NB4 (cell line): ENCODE data around the gene WDFY4.

Source experiments
- DNase-seq: peaks from one replicate; pipeline ENCODE4 v3.0.0; 2010; ENCODE audit warnings: low read depth
- H3K4me3 ChIP-seq: one replicate; pipeline ENCODE4 v1.5.1; 2011; ENCODE audit warnings: mild to moderate bottlenecking, low read depth, low read length, moderate library complexity
- MAX ChIP-seq: IDR thresholded peaks from 2 replicates; pipeline ENCODE4 v1.6.1; 2011; ENCODE audit warnings: low read depth, low read length
- MYC ChIP-seq: IDR thresholded peaks from 2 replicates; pipeline ENCODE4 v1.6.1; 2011; ENCODE audit warnings: low read depth, low read length
- POLR2A ChIP-seq: IDR thresholded peaks from 2 replicates; pipeline ENCODE4 v1.6.1; 2011; ENCODE audit warnings: mild to moderate bottlenecking; ENCODE audit not compliant: insufficient read length; ENCODE audit errors: extremely low read depth
- TF ChIP-seq, protein P1 (sequence below): IDR thresholded peaks from one replicate; pipeline ENCODE4 v1.5.1; 2012; ENCODE audit warnings: low read depth, low read length

The WDFY4 gene

DNA sequence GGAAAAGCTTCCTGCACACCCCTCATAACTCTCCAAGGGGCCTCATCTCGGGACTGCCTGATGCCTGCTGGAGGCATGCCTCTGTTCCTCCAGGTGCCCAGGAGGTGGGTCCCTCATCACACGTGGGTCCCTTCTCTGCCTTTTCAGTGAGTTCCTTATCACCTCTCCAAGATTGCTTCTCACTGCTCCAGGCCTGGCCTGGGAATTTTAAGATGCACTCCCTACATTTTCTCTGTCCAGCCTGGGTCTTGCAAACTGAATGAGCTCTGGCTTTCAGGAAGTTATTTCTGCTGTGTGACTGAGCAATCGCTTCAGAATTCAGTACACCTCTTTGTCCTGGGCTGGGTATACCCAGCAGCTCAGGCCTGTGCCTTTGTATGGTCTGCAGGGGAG, 211.1 kb downstream of the WDFY4 start:
- TF ChIP-seq MAX, result no peak
- no peak for TF ChIP-seq POLR2A
- TF ChIP-seq MYC, result no peak
- TF ChIP-seq, protein P1, sequence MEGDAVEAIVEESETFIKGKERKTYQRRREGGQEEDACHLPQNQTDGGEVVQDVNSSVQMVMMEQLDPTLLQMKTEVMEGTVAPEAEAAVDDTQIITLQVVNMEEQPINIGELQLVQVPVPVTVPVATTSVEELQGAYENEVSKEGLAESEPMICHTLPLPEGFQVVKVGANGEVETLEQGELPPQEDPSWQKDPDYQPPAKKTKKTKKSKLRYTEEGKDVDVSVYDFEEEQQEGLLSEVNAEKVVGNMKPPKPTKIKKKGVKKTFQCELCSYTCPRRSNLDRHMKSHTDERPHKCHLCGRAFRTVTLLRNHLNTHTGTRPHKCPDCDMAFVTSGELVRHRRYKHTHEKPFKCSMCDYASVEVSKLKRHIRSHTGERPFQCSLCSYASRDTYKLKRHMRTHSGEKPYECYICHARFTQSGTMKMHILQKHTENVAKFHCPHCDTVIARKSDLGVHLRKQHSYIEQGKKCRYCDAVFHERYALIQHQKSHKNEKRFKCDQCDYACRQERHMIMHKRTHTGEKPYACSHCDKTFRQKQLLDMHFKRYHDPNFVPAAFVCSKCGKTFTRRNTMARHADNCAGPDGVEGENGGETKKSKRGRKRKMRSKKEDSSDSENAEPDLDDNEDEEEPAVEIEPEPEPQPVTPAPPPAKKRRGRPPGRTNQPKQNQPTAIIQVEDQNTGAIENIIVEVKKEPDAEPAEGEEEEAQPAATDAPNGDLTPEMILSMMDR, result no peak
- no peak overlapping the region for H3K4me3 ChIP-seq
- no peak for DNase-seq

- DNase-seq, result no peak
- TF ChIP-seq POLR2A, result no peak
- TF ChIP-seq, protein P1, result no peak
- no peak for TF ChIP-seq MAX
- TF ChIP-seq MYC, result no peak
- no peak overlapping the region for H3K4me3 ChIP-seq
Observed at GRCh38 chr10:48896756-48897440, 212.2 kb downstream of the WDFY4 start.

DNA sequence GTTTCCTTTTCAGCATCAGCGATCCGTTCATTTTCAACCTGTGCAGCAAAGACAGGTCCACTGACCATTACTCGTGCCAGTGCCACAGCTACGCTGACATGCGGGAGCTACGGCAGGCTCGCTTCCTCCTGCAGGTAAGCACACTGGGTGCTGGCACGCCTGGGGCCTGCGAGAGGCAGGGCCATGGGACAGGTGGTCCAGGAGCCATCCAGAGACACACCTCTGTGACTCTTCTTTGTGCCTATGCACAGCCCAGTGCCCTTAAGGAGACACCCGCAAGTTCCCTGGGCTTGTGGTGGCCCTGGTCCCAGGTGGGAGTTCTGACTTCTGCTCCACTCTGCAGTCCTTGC, 212.7 kb downstream of the WDFY4 start:
- DNase-seq, result no peak
- TF ChIP-seq MYC (no peak), MAX (no peak), POLR2A (no peak)
- TF ChIP-seq, protein P1, result no peak

DNA sequence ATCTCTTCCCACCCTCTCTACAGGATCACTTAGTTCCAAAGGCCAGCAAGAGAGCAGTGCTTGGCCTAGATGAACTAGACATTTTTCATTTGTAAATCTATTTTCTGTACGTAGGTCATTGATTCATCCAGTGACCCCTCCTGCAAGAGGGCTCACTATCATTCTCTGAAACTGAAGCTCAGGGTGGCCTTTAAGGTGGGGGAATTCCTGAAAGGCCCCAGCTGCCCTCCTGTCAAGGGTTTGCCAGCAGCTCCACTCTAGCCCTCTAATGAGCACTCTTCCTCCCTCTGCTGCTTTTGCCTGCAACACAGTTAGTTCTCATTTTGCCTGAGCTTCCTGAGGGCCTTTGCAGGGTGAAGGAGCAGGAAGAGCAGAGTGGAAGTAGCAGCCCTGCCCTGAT, 213.8 kb downstream of the WDFY4 start:
- no peak for DNase-seq
- TF ChIP-seq POLR2A (no peak), MAX (no peak), MYC (no peak)
- TF ChIP-seq, protein P1, result no peak

More for the DNA sequence above, 212.7 kb downstream of the WDFY4 start:
- H3K4me3 ChIP-seq, result no peak overlapping the region

DNA sequence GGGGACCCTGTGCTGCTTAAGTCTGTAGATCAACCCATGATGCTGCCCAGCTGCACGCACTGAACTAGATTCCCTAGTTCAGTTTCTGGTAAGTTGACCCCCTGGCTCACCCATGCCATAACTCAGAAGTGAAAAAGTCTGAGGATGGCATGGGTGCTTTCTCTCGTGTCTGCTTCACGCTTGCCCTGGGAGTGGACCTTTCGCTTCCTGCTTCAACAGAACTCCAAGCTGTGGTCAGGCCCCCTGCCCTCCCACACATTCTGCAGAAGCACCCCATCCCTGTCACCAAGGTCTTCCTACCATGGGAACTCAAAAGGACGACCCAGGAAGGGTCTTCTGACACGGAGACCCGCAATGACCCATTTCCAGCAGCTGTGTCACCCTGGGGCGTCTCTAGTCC, 215.1 kb downstream of the WDFY4 start:
- no peak overlapping the region for H3K4me3 ChIP-seq
- TF ChIP-seq MAX (no peak), POLR2A (no peak), MYC (no peak)
- TF ChIP-seq, protein P1, result no peak
- no peak for DNase-seq

More for the DNA sequence above, 213.8 kb downstream of the WDFY4 start:
- no peak overlapping the region for H3K4me3 ChIP-seq

- TF ChIP-seq MAX (no peak), POLR2A (no peak), MYC (no peak)
- TF ChIP-seq, protein P1, result no peak
- H3K4me3 ChIP-seq, result no peak overlapping the region
- peak; percentile 29 for DNase-seq
Observed at GRCh38 chr10:48900371-48900801, 215.7 kb downstream of the WDFY4 start.
